ENCODE measurements around the gene ROBO2.
"Not testable (repeated sequence)": the region's sequence is repeated elsewhere in the genome, so short reads cannot be mapped to it uniquely, and the experiment has no call there.

ROBO2 gene

DNA sequence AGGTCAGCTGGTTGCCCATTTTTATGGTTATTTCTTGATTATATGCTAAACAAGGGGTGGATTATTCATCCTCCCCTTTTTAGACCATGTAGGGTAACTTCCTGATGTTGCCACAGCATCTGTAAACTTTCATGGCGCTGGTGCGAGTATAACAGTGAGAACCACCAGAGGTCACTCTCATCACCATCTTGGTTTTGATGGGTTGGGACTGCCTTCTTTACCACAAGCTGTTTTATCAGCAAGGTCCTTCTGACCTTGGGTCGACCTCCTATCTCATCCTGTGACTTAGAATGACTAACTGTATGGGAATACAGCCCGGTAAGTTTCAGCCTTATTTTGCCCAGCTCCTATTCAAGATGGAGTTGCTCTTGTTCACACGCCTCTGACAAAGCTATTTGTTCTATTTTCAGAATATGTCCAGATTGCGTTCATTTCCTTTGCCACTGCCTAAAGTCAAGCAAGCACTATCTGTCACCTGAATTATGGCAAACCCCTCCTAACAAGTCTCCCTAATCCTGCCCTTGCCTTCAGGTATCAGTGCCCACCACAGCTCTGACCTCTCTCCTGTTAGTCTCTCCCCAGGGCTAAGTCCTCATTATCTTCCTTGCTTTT, 308.5 kb downstream of the ROBO2 start:
- no peak for DNase-seq

DNA sequence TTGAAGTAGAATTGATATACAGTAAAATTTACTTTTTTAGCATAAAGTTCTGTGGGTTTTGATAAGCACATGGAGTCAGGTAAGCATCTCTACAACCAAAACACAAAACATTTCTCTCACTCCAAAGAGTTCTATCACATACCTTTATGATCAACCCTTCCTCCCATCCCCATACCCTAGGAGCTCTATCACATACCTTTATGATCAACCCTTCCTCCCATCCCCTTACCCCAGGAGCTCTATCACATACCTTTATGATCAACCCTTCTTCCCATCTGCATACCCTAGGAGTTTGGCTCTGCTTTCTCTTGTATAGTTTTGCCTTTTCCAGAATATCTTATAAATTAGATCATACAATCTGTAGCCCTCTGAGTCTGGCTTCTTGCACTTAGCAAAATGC, 315.1 kb downstream of the ROBO2 start:
- DNase-seq = no peak

DNA sequence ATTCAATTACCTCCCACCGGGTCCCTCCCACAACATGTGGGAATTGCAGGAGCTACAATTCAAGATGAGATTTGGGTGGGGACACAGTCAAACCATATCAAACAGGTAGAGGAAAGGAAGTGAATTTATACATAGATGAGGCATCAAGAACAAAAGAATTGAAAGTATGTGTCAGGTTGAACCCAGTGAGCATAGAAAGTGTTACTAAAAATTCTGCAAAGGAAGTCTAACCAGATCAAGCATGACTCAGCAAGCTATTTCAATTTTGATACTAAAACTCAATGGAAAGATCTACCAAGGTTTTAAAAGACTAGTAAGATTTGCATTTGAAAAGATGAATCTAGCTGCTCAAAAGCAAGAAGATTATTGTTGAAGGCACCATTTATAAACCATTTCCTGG, 323.0 kb downstream of the ROBO2 start:
- DNase-seq = no peak

DNA sequence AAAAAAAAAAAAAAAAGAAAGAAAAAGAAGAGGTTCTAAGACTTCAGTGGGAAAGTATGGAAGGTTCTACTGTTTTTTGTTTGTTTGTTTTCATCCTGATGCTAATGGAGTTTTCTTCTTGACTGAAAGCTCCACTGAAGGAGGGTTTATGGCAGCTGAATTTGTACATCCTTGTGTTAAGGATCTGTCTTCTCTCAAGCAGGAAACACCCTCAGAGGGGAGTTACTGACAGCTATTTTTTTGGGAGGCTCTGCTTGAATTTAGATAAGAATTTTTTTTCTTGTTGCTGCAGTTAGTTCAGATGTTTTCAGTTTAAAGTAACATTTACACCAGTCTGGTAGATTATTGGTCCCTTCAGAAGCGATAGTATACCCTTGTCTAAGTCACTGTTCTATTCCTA, 325.3 kb downstream of the ROBO2 start:
- no peak for DNase-seq

DNA sequence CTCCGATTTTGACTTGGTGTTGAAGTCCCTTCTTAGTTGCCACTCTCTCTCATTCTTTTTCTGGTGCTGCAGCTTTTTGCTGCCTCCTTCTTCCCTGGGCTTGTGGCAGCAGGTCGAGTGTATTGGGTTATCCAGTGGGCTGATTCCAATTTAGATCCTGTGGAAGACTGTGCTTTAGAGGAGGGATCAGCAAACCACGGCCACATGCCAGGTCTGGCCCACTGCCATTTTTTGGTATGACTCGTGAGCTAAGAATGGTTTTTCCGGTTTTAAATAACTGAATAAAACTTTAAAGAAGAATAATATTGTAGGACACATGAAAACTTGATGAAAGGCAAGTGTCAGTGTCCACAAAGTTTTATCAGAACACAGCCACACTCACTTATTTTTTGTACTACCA, 330.5 kb downstream of the ROBO2 start:
- peak; percentile 12 for DNase-seq

DNA sequence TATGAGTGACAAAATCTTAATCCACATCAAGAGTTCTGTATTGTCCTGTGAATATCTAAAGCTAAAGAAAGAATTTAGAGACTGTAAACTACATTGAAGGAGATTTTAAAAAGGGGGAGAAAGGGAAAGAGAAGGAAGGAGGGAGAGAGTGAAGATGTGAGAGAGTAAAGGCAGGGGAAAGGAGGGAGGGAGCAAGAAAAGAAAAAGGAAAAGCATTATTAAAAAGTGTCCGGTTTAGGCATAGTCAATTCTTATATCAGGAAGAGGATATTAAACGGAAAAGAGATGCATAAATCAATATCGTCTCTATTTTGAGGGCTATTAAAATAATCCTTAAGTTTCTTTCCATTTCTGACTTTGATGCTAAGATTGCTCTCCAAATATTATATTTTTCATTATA, 332.1 kb downstream of the ROBO2 start:
- DNase-seq = no peak

DNA sequence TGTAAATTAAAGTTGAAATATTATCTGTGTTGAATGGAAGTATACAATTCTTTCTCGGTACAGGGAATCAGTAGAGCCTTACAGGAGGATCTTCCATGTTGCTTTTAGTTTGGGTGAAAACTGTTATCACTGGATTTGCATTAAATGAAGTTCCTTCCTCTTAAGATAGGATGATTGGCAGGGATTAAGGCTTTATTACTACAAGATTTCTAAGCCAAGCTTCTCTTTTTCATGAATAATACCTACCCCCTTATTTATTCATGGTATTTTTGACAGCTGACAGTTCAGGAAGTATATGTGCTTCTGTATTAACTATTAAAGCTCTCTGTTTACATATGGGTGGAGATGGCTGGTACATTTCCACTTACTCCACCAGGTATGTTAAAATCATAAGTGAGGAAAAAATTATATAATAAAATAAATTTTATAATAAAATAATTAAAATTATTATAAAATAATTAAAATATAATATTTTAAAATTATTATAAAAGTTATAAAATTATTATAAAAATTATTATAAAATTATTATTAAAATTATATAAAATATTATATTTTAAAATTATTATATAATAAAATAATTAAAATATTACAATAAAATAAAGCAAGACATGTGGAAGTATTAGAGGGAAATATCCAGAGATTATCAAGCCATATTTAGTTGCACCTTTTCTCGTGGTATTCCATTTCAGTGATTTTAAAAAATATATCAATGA, 332.9 kb downstream of the ROBO2 start:
- no peak for DNase-seq

DNA sequence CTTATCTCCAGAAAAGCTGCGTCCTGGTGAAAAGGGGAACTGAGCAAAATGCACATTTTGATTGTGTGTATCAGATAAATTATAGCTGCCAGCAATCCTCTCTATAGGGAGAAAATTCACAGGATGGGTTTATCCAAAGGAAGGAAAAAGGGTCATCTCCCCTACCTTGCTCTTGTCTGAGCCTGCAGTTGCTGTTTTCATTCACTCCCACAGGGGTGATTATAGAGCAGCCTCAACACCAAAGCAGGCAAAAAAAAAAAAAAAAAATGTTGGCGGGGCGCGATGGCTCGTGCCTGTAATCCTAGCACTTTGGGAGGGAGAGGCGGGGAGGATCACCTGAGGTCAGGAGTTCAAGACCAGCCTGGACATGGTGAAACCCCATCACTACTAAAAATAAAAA, 333.7 kb downstream of the ROBO2 start:
- no peak for DNase-seq

DNA sequence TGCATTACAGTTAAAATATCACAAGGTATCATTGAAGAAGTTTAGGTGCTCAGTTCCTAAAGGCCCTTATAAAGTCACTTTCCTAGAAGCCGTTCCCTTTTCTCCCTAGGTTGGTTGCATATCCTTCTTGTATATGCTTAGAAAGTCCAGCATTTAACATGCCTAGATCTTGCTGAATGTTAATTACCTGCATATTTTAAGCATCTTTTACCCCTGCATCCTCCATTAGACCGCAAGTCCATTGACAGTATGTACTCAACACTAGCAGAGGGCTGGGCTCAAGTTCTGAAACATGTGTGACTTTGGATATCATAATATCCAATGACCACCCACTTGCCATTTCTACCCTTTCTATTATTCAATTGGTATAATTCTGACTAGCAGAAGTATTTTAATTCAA, 336.6 kb downstream of the ROBO2 start:
- no peak for DNase-seq

DNA sequence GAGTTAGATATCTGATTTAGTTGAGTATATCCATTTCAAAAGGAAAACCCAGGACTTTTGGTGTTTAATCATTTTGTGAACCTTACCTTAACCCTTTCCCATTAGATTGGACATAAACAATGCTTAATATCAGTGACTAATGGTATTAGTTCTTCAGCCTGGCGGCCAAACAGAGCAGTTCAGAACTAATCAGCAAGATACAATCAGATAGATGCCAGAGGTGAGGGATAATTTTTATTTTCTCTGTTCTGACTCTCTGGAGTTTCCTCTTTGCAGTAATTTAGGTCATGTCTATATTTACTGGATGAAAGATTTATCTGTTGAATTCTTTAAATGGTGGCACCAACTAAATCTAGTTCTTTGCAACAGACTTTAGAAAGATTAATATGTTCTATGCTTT, 337.8 kb downstream of the ROBO2 start:
- no peak for DNase-seq

DNA sequence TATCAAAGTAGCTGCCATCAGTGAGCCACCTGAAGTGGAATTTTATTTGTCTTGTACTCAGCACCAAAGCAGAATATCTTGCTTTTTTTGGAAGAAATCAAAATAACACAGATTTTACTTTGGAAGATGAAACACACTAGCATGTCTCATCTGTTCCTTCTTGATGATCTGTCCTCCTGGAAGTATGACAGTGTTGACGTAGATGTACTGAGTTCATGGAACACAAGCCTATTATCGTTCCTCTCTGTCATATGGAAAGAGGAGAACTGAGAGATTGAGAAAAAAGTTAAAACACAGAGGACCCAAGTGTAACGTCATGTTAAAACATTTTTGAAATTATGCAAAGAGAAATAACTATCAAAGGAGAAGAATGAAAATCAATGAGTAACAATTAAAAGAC, 340.2 kb downstream of the ROBO2 start:
- DNase-seq = no peak

DNA sequence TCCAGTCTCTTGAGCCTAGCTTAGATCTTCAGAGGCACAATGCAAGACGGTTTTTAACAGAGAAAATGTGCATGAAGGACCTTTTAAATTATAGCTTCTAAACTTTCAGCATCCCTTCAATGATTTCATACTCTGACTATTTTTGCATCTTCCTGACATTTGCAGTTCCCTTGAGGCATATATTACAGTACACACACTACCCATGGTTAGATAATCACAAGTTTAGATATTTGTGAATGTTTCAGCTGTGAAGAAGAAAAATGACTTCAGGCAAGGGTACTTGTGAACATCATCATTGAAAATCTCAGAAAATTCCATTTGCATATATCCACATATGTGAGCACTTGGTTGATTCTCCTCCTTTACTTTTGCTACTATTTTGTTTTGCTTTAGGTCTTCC, 341.5 kb downstream of the ROBO2 start:
- DNase-seq = no peak

DNA sequence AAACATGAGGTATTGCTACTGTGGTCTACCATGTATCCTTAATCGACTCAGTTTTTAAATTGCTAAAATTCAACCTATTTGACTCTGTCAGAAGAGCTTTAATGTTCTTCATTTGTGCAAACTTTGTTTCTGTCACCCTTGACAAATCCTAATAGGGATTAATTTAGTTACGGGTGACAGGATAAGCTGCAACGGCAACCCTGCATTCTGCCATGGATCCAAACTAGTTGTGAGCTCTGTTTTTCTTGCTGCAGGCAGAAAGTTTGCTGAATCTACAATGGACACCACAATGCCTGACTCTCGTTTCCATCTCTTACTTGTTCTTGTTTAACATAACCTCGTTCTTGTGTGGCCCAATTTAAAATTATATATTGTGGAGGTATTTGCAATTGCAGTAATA, 352.3 kb downstream of the ROBO2 start:
- DNase-seq = no peak

DNA sequence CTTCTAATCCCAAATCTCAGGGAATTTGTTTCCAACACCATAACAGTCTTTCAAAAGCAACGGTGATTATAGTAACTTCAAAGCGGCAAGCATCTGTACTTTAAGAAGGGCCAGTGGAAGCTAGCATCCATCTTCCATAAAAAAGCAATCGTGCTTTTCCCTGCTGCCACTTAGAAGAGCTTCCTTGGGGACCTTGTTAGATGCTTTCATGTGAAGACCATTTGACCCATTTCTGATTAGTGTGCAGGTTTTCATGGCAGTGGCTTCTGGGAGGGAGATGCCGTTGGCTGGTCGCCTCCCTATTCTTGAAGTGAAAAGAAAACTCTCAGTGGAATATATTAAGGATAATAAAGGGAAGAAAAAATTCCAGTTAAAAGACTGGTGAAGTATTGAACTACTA, 354.1 kb downstream of the ROBO2 start:
- no peak for DNase-seq

DNA sequence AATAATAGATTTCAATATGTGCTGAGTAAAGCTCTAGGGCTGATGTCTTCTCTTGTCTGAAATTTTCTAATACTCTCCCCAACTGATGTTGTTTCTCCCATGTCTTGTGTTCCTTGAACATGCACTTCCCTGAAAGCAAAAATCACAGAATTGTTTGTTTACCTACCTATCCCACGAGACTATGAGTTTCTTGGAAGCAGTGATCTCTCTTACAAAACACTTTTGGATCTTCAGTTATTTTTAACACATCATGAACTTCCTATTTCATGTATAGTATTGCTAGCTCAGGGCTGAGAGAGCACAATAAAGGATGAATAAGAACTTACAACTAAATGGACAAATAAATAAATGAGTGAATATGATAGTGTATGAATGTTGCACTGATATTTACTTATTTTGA, 365.0 kb downstream of the ROBO2 start:
- no peak for DNase-seq

DNA sequence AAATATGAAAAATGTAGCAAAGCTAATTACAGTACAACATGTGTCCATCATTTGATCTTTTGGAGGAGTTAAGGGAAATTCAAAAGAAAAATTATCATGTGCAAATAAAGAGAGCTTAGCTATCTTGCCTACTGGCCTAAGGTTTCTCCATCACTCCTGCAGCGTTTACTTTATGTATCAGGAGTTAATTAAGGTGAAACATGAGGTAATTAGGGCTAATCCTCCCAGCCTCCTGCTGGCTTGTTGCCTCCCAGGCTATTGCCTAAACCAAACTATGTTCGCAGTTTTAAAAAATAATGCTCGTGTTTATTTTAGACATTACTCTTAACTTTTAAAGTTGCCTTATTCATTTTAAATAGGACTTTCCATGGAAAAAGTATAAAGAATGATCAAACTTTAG, 367.5 kb downstream of the ROBO2 start:
- no peak for DNase-seq

DNA sequence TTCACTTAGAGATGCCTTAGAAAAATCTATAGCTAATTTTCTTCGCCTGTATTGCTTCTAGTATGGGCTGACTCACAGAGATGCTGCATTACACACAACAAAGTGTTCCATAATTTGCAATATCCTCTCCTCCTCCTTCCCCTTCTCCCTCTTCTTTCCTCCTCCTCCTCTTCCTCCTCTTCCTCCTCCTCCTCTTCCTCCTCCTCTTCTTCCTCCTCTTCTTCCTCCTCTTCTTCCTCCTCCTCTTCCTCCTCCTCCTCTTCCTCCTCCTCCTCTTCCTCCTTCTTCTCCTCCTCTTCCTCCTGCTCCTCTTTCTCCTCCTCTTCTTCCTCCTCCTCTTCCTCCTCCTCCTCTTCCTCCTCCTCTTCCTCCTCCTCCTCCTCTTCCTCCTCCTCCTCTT, 370.4 kb downstream of the ROBO2 start:
- not testable (repeated sequence) for DNase-seq

DNA sequence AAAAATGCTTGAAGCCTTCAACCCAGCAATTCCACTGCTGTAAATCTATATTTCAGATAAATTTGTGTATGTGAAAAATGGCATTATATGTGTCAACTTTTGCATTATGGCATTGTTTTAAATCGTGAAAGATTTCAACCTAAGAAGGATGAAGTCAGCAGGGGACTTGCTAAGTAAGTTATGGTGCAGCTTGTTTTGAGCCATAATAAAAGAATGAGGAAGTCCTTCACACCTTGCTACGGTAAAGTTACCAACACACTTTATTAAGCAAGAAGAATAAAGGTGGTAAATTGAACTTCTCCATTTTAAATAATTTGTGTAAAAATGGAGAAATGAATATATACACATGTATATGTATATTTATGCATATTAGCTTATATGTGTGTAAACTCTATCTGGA, 371.4 kb downstream of the ROBO2 start:
- DNase-seq = no peak

DNA sequence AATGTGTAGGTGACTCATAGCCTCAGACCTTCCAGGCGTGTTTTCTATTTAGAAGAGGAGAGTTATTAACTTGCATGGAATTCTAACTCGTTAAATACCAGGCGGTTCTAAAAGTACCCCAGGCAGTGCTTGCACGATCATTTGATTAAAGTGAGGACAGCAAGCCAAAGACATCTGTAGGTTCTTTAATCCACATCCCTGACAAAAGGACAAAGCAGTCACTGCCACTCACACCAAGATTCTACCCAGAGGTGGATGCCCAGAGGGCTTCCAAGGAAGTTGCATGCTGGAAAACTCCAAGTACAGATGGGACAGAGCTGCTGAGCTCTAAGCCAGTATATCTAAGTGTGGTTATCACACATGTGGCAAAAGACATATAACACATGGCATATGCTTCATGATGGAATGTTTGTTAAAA, 372.1 kb downstream of the ROBO2 start:
- DNase-seq = no peak

DNA sequence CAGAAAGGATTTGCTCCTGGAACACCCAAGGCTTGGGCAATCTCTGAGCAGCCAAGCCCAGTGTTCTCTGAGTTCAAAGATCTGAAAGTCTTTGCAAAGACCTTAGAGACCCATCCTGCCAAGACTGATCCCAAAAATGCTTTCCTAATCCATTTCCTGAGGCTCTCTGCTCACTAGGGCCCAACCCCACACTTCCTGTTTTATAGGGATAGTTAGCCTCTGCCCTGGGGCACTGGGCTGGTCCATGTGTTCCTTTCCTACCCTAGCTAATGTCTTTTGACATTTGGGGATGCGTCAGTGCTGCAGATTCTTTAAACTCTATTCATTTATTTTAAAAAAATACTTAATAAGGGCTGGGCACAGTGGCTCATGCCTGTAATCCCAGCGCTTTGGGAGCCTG, 372.7 kb downstream of the ROBO2 start:
- DNase-seq = no peak

DNA sequence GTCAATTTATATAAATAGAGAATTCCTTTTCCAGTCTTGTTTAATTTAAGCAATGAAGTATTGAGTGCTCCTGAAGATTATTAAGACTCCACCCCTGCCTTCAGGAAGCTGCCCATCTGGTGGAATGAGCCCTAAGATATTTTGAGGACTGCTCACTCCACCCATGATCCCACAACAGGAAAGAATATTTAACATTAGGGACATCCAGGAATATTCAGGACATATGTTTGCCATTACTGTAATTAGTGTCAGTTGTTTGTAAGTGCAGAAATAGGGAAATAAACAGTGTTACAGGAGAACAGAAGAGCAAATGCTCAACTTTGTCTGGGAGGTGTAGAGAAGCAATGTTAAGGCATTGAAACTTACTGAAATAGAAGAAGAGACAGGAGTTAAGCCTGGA, 375.0 kb downstream of the ROBO2 start:
- DNase-seq = no peak

DNA sequence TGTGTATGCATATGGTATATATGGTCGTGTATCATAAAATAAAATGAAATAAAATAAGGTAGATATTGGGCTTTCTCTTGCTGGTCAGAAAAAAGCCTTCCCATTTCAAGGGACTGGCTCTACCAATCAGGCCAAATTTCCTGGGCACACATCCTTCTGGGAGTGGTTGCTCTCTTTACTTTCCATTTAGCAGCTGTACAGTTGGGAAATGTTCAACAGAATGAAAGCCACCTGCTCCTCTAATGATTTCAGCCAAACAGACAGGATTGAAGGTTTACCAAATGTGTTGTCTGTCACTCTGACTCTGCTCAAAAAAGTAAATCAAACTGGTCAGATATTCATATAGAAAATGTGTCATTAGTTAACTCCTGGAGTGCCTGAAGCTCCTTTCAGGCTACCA, 380.4 kb downstream of the ROBO2 start:
- DNase-seq = no peak

DNA sequence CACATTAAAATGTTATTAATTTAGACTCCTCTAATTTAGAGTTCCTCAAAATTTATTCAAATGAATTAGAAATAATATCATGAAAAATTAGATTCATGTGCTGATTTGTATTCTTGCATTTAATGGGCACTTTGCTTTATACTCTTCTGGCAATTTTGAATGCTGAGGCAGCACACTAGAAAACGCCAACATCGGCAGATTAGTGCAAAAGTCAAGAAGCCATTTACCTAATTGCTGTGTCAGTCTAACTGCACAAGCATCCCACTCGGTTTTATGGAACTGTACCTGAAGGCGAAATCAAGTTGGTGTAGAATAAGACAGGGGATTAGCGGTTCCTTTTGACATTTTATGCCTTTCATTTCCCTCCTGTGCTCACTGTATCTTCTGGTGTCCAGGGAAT, 382.0 kb downstream of the ROBO2 start:
- no peak for DNase-seq

DNA sequence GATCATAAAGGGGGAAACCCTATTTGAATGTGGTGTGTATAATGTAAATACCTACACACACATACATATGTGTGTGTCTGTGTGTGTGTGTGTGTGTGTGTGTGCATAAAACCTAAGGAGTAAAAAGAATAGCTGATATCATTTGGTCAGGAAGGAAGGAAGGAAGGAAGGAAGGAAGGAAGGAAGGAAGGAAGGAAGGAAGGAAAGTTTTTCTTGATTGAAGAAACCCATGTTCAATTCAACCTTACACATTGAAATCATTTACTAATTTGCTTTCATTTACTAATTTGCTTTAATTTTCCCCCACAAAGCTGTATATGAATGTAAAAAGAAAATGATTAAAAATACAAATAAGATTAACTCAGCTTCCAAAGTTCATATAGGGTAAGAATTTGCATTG, 386.6 kb downstream of the ROBO2 start:
- no peak for DNase-seq

DNA sequence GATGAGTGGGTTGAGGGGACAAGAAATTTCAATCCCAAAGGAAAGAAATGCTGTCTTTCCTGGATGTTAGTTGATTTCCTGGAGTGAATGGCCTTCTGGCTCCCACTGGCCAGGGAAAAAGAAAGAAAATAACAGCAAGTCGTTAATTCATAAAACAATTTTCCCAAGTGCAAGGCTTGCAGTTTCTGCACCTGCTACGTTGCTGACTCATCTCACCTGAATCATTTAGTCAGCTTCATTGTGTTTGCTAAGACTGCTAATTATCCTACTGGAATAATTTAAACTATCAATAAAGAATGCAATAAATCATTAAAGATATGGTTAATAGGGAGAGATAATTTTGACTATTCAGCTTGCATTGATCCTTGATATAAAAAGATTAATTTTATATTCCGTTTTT, 387.6 kb downstream of the ROBO2 start:
- DNase-seq = no peak

Data from NCI-H1694 (cell line).